ENCODE measurements around the gene OR5F1.

DNA sequence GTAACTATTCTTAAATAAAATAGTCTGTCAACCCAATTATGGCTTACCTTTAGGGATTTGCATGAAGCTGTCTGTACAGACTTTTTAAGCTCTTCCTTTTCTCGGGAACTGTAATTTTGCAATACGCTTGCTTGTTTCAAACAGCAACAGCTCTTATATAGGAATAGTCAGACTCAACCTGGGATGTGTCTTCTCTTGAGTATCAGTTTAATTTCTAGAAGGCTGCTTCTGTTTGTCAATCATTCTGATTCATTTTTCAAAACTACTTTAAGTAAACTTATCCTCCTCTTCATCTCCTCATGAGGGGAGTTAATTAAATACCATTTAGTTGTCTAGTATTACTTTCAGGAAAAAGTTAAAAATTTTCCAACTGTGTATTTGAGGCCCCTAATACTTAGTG is 24.6 kb downstream of the OR5F1 start, which contains the start of gene OR10AG1:
- TF ChIP-seq, protein P1, sequence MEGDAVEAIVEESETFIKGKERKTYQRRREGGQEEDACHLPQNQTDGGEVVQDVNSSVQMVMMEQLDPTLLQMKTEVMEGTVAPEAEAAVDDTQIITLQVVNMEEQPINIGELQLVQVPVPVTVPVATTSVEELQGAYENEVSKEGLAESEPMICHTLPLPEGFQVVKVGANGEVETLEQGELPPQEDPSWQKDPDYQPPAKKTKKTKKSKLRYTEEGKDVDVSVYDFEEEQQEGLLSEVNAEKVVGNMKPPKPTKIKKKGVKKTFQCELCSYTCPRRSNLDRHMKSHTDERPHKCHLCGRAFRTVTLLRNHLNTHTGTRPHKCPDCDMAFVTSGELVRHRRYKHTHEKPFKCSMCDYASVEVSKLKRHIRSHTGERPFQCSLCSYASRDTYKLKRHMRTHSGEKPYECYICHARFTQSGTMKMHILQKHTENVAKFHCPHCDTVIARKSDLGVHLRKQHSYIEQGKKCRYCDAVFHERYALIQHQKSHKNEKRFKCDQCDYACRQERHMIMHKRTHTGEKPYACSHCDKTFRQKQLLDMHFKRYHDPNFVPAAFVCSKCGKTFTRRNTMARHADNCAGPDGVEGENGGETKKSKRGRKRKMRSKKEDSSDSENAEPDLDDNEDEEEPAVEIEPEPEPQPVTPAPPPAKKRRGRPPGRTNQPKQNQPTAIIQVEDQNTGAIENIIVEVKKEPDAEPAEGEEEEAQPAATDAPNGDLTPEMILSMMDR (IDR thresholded peaks at IDR 0.05): no peak
- TF ChIP-seq POLR2A (IDR thresholded peaks at IDR 0.05): no peak
